Activated effector memory CD4-positive, alpha-beta T cell treated with Interleukin-2 at 50 U/mL for 16 hours (primary cell): Measurements from ENCODE around the gene LYRM2.

Source experiments
- DNase-seq: peaks from one replicate; pipeline ENCODE4 v3.0.0-alpha.2; 2020

The LYRM2 gene

GRCh38 chr6:89589297-89590025 is 49.1 kb downstream of the LYRM2 start:
- no peak for DNase-seq

- no peak for DNase-seq
These were observed 53.4 kb downstream of the LYRM2 start for GRCh38 chr6:89585154-89585553.

- DNase-seq, result no peak
These were observed 54.0 kb downstream of the LYRM2 start for GRCh38 chr6:89584539-89584938.

- no peak for DNase-seq
These were observed 55.0 kb downstream of the LYRM2 start for GRCh38 chr6:89583559-89583958.

GRCh38 chr6:89582669-89583325 is 55.8 kb downstream of the LYRM2 start:
- DNase-seq, result no peak

- DNase-seq, result no peak
These were observed 56.9 kb downstream of the LYRM2 start for GRCh38 chr6:89581689-89582088.

GRCh38 chr6:89580997-89581666 is 57.4 kb downstream of the LYRM2 start:
- DNase-seq, result no peak

GRCh38 chr6:89575562-89575960 is 63.0 kb downstream of the LYRM2 start:
- no peak for DNase-seq

GRCh38 chr6:89574910-89575561 is 63.5 kb downstream of the LYRM2 start:
- DNase-seq, result no peak

GRCh38 chr6:89567630-89568390 is 70.7 kb downstream of the LYRM2 start:
- no peak for DNase-seq

- no peak for DNase-seq
These were observed 71.5 kb downstream of the LYRM2 start for GRCh38 chr6:89566930-89567629.

- DNase-seq, result no peak
These were observed 72.3 kb downstream of the LYRM2 start for GRCh38 chr6:89566008-89566800.

- no peak for DNase-seq
These were observed 73.7 kb downstream of the LYRM2 start for GRCh38 chr6:89564752-89565427.

GRCh38 chr6:89563866-89564265 is 74.7 kb downstream of the LYRM2 start:
- no peak for DNase-seq

GRCh38 chr6:89562093-89562973 is 76.2 kb downstream of the LYRM2 start:
- no peak for DNase-seq

GRCh38 chr6:89559487-89559886 is 79.1 kb downstream of the LYRM2 start:
- DNase-seq, result no peak

- no peak for DNase-seq
These were observed 82.7 kb downstream of the LYRM2 start for GRCh38 chr6:89555806-89556205.

GRCh38 chr6:89555031-89555430 is 83.5 kb downstream of the LYRM2 start:
- no peak for DNase-seq

GRCh38 chr6:89554106-89554505 is 84.4 kb downstream of the LYRM2 start:
- DNase-seq, result no peak

GRCh38 chr6:89553431-89553830 is 85.1 kb downstream of the LYRM2 start:
- DNase-seq, result no peak
